VCaP (cell line): Measurements from ENCODE around the gene DPP8.

ENCODE experiments used
- H3K27ac ChIP-seq: fragments of 450-650 bp; 2 replicates; pipeline ENCODE4 v1.5.1; 2017
- CTCF ChIP-seq: fragments of 450-650 bp; conservative IDR thresholded peaks from 2 replicates; pipeline ENCODE4 v1.5.1; 2017; ENCODE audit warnings: mild to moderate bottlenecking, moderate library complexity

DPP8 gene

GRCh38 chr15:65413051-65413759 is 104.3 kb downstream of the DPP8 start:
- H3K27ac ChIP-seq, result no peak overlapping the region
- TF ChIP-seq CTCF, result no peak

- no peak overlapping the region for H3K27ac ChIP-seq
- no peak for TF ChIP-seq CTCF
Measured at GRCh38 chr15:65412556-65412955, 104.9 kb downstream of the DPP8 start.

- no peak for TF ChIP-seq CTCF
- H3K27ac ChIP-seq, result no peak overlapping the region
Measured at GRCh38 chr15:65411465-65412071, 105.9 kb downstream of the DPP8 start.

- no peak for TF ChIP-seq CTCF
- H3K27ac ChIP-seq, result no peak overlapping the region
Measured at GRCh38 chr15:65410972-65411371, 106.5 kb downstream of the DPP8 start.

GRCh38 chr15:65410036-65410435 is 107.5 kb downstream of the DPP8 start:
- H3K27ac ChIP-seq, result no peak overlapping the region
- TF ChIP-seq CTCF, result no peak

GRCh38 chr15:65409036-65409631 is 108.4 kb downstream of the DPP8 start:
- no peak for TF ChIP-seq CTCF
- H3K27ac ChIP-seq, result no peak overlapping the region

- H3K27ac ChIP-seq, result no peak overlapping the region
- no peak for TF ChIP-seq CTCF
Measured at GRCh38 chr15:65408324-65409035, 109.0 kb downstream of the DPP8 start.
